ENCODE results near the gene SDHB. TPM values are rescaled to one million over a fixed set of nuclear protein-coding genes. Genes with fewer than 3 reads are reported as not detected.

Gene SDHB
- total and polyA plus RNA-seq, 2 donors (not counting 1 experiment from before 2014, with no cell fraction given): 58.0 to 61.0 TPM

- Histone ChIP-seq H3K36me3 (replicated peaks in 1 of 2; ENCODE audit: control extremely low read depth in 1 of 2, control insufficient read depth in 1 of 2, extremely low read depth in 1 of 2, insufficient read depth in 2 of 2, low read length in 1 of 2) (no peaks in the 10 kb centered on the region), H3K9ac (ENCODE audit: low read length) (no peak overlapping the region), H3K4me1 (ENCODE audit: control insufficient read depth in 2 of 2, insufficient read depth in 2 of 2, low read length in 2 of 2) (no peaks in the 10 kb centered on the region), H3K4me2 (replicated peaks; ENCODE audit: low read depth, low read length, poor library complexity, severe bottlenecking) (no peak overlapping the region), H3K9me3 (ENCODE audit: control extremely low read depth in 1 of 3, control insufficient read depth in 2 of 3, insufficient read depth in 1 of 3, low read length in 2 of 3) (peaks cover 0 to 1% (median 0%) of the 10 kb centered on the region in 3 donors), H3K4me3 (ENCODE audit: control extremely low read depth in 1 of 5, extremely low read depth in 1 of 5, insufficient read depth in 1 of 5, low read depth in 2 of 5, low read length in 4 of 5) (no peak overlapping the region), H3K27ac (ENCODE audit: low read length in 2 of 2) (no peak overlapping the region), H3K79me2 (ENCODE audit: control insufficient read depth, insufficient read depth, low read length) (no peaks in the 10 kb centered on the region), H4K20me1 (ENCODE audit: control insufficient read depth, insufficient read depth, low read length, poor library complexity, severe bottlenecking) (no peaks in the 10 kb centered on the region), H3K27me3 (replicated peaks in 1 of 4; ENCODE audit: control extremely low read depth in 1 of 4, control insufficient read depth in 3 of 4, insufficient read depth in 4 of 4, low read length in 3 of 4) (no peaks in the 10 kb centered on the region), H2AFZ (ENCODE audit: insufficient read depth, low read depth, low read length, poor library complexity, severe bottlenecking) (no peak overlapping the region)
- H3K9me3 Mint-ChIP-seq (ENCODE audit: insufficient read depth): no peaks in the 10 kb centered on the region
- no peak overlapping the region for H3K4me3 Mint-ChIP-seq
- DNase-seq (no peak), ATAC-seq (ENCODE audit: low read depth) (no peak)
- no peak overlapping the region for H3K27ac Mint-ChIP-seq
- ChIA-PET CTCF (no interaction called here), POLR2A (no interaction called here)
- WGBS (ENCODE audit: insufficient coverage): 66% methylated on average over 9 of the region's 13 CpGs
- H3K27me3 Mint-ChIP-seq: no peaks in the 10 kb centered on the region
- intact Hi-C loops (cut with micrococcal nuclease): no loop called here
- TF ChIP-seq EZH2 (IDR thresholded peaks at IDR 0.05; ENCODE audit: borderline replicate concordance, insufficient read depth, low read depth, low read length, poor library complexity, severe bottlenecking): no peak
- TF ChIP-seq, protein P1, sequence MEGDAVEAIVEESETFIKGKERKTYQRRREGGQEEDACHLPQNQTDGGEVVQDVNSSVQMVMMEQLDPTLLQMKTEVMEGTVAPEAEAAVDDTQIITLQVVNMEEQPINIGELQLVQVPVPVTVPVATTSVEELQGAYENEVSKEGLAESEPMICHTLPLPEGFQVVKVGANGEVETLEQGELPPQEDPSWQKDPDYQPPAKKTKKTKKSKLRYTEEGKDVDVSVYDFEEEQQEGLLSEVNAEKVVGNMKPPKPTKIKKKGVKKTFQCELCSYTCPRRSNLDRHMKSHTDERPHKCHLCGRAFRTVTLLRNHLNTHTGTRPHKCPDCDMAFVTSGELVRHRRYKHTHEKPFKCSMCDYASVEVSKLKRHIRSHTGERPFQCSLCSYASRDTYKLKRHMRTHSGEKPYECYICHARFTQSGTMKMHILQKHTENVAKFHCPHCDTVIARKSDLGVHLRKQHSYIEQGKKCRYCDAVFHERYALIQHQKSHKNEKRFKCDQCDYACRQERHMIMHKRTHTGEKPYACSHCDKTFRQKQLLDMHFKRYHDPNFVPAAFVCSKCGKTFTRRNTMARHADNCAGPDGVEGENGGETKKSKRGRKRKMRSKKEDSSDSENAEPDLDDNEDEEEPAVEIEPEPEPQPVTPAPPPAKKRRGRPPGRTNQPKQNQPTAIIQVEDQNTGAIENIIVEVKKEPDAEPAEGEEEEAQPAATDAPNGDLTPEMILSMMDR (IDR thresholded peaks at IDR 0.05): no peak
- H3K4me1 Mint-ChIP-seq: no peaks in the 10 kb centered on the region
These were observed 44.9 kb upstream of the SDHB start for GRCh38 chr1:17098446-17099317.

- Mint-ChIP-seq H3K4me1 (no peaks in the 10 kb centered on the region), H3K4me3 (no peak overlapping the region), H3K27ac (no peak overlapping the region), H3K27me3 (no peaks in the 10 kb centered on the region), H3K9me3 (ENCODE audit: insufficient read depth) (no peaks in the 10 kb centered on the region)
- no peak overlapping the region for H3K9ac ChIP-seq (ENCODE audit: low read length)
- TF ChIP-seq EZH2 (IDR thresholded peaks at IDR 0.05; ENCODE audit: borderline replicate concordance, insufficient read depth, low read depth, low read length, poor library complexity, severe bottlenecking): no peak
- H4K20me1 ChIP-seq (ENCODE audit: control insufficient read depth, insufficient read depth, low read length, poor library complexity, severe bottlenecking): no peaks in the 10 kb centered on the region
- H3K4me3 ChIP-seq (ENCODE audit: control extremely low read depth in 1 of 5, extremely low read depth in 1 of 5, insufficient read depth in 1 of 5, low read depth in 2 of 5, low read length in 4 of 5): no peak overlapping the region
- no peaks in the 10 kb centered on the region for H3K27me3 ChIP-seq (replicated peaks in 1 of 4; ENCODE audit: control extremely low read depth in 1 of 4, control insufficient read depth in 3 of 4, insufficient read depth in 4 of 4, low read length in 3 of 4)
- ATAC-seq (ENCODE audit: low read depth): no peak
- peaks cover 0 to 10% (median 0%) of the 10 kb centered on the region in 3 donors for H3K9me3 ChIP-seq (ENCODE audit: control extremely low read depth in 1 of 3, control insufficient read depth in 2 of 3, insufficient read depth in 1 of 3, low read length in 2 of 3)
- H3K27ac ChIP-seq (ENCODE audit: low read length in 2 of 2): no peak overlapping the region
- no peak for DNase-seq
- H3K79me2 ChIP-seq (ENCODE audit: control insufficient read depth, insufficient read depth, low read length): no peaks in the 10 kb centered on the region
- ChIA-PET CTCF (no interaction called here), POLR2A (no interaction called here)
- 76% methylated on average over 14 of the region's 14 CpGs for WGBS (ENCODE audit: insufficient coverage)
- H3K4me2 ChIP-seq (replicated peaks; ENCODE audit: low read depth, low read length, poor library complexity, severe bottlenecking): no peak overlapping the region
- H2AFZ ChIP-seq (ENCODE audit: insufficient read depth, low read depth, low read length, poor library complexity, severe bottlenecking): no peak overlapping the region
- H3K36me3 ChIP-seq (replicated peaks in 1 of 2; ENCODE audit: control extremely low read depth in 1 of 2, control insufficient read depth in 1 of 2, extremely low read depth in 1 of 2, insufficient read depth in 2 of 2, low read length in 1 of 2): no peaks in the 10 kb centered on the region
- intact Hi-C loops (cut with micrococcal nuclease): no loop called here
- H3K4me1 ChIP-seq (ENCODE audit: control insufficient read depth in 2 of 2, insufficient read depth in 2 of 2, low read length in 2 of 2): no peaks in the 10 kb centered on the region
These were observed 44.0 kb upstream of the SDHB start for GRCh38 chr1:17097787-17098186.

All from B cell (primary cell).